Body of pancreas (tissue), 4 donors: ENCODE data around the gene GRIN2C. TPM values are rescaled to one million over a fixed set of nuclear protein-coding genes. Genes with fewer than 3 reads are reported as not detected.

Experiments
- ATAC-seq: fragments of 150-250 bp; one replicate; pipeline ENCODE4 v1.9.1; 2016
- DNase-seq, 4 donors: peaks; one replicate each; pipeline ENCODE4 v3.0.0-alpha.2; 2019
- H3K27ac ChIP-seq, 4 donors: fragments of 200-600 bp; sonication (generic); 1 replicate in 3 of 4; 2 replicates in 1 of 4; pipeline versions ENCODE4 v1.5.1 to v1.6.1; 2016 to 2019; ENCODE audit warnings: mild to moderate bottlenecking in 1 of 4, mixed read lengths in 1 of 4, moderate library complexity in 1 of 4
- H3K27me3 ChIP-seq, 2 donors: fragments of 200-600 bp; sonication (generic); one replicate each; pipeline ENCODE4 v1.6.0; 2016; ENCODE audit warnings: mild to moderate bottlenecking in 1 of 2
- H3K36me3 ChIP-seq, 2 donors: fragments of 200-600 bp; sonication (generic); replicated peaks in 1 of 2; 2 replicates each; pipeline ENCODE4 v1.5.1; 2016; ENCODE audit warnings: low read depth in 2 of 2; ENCODE audit not compliant: insufficient read depth in 1 of 2
- H3K4me1 ChIP-seq: fragments of 200-600 bp; sonication (generic); one replicate; pipeline ENCODE4 v1.6.0; 2016
- H3K4me3 ChIP-seq, 2 donors: fragments of 200-600 bp; sonication (generic); 1 replicate in 1 of 2; 2 replicates in 1 of 2; pipeline ENCODE4 v1.5.1; 2016 to 2019
- H3K9me3 ChIP-seq, 3 donors: fragments of 200-600 bp; sonication (generic); 1 replicate in 2 of 3; 2 replicates in 1 of 3; pipeline ENCODE4 v1.5.1; 2016
- POLR2A ChIP-seq, 3 donors: fragments of 450-650 bp; IDR thresholded peaks; one replicate each; pipeline ENCODE4 v1.6.1; 2016; ENCODE audit warnings: antibody characterized with exemption in 3 of 3, mild to moderate bottlenecking in 2 of 3
- WGBS, 2 donors: methylation state at CpG; one replicate each; pipeline ENCODE4 v1.1.5; 2017; 5-methylcytosine and 5-hydroxymethylcytosine counted together
- intact Hi-C: fragments of 100-400 bp; cut with DNase I; formaldehyde crosslinking; loops from one replicate; pipeline ENCODE4 v1.15.1; 2023
- total RNA-seq, 2 donors: library from RNA; depleted of rRNA; stranded (reverse); fragments of >200 nt; gene quantifications; one replicate each; pipeline ENCODE4 v1.1.0, GENCODE V29; 2016
- TF ChIP-seq, protein P1 (sequence below), 7 experiments: fragments of 450-650 bp in 4 of 7; fragments of 200-600 bp in 3 of 7; sonication (generic) in 3 of 7; IDR thresholded peaks; one replicate each; pipeline ENCODE4 v1.5.1; 2016 to 2019; ENCODE audit warnings: antibody characterized with exemption in 7 of 7

GRIN2C gene
- total RNA-seq, 2 donors from 2014 or later: not detected

DNA sequence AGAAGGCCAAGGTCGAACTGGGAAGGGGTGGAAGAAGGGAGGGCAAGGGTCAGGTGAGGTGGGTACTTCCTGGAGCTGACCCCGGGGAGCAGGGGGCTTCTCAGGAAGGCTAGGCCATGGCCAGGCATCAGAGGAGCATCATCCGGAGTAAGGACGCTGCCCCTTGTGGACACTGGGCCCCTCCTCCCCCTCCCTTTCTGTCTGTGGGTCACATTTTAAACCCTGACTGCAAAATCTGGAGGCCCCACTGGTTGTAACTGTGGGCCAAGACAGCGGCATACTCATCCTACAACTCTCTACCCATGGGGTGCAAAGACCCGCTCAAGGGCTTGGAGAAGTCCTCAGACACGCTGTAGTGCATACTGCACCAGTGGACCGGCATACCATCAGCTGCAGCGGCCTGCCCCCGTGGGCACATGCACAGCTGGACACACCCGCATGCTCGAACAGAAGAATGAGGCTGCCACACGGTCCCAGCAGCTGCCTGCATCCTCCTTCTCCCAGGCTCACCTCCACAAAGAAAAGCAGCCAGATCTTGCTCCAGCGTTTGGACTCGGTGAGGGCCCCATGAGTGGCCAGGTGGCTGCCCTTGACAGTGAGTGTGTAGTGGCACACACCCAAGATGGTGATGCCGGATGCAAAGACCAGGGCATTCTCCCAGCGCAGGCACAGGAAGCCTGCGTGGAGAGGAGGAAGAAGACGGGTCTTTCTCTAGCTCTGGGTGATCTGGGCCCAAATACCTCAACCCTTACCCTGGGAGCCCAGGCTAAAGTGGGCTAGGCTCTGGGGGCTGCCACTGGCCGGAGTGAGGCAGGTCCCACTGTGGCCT is 32.5 kb upstream of the GRIN2C start:
- Histone ChIP-seq H3K4me1 (peaks cover 18% of the 10 kb centered on the region), H3K36me3 (no peaks in the 10 kb centered on the region), H3K4me3 (no peak overlapping the region), H3K27me3 (no peaks in the 10 kb centered on the region), H3K27ac (no peak overlapping the region), H3K9me3 (no peaks in the 10 kb centered on the region)
- intact Hi-C loops: no loop called here
- WGBS, 2 donors: 49 to 63% methylated on average over 7 to 20 of the region's 20 CpGs
- peak; percentile 51 for ATAC-seq
- DNase-seq: peak in 3 of 4 donors; percentile 56 to 74 (median 65)
- TF ChIP-seq, protein P1, sequence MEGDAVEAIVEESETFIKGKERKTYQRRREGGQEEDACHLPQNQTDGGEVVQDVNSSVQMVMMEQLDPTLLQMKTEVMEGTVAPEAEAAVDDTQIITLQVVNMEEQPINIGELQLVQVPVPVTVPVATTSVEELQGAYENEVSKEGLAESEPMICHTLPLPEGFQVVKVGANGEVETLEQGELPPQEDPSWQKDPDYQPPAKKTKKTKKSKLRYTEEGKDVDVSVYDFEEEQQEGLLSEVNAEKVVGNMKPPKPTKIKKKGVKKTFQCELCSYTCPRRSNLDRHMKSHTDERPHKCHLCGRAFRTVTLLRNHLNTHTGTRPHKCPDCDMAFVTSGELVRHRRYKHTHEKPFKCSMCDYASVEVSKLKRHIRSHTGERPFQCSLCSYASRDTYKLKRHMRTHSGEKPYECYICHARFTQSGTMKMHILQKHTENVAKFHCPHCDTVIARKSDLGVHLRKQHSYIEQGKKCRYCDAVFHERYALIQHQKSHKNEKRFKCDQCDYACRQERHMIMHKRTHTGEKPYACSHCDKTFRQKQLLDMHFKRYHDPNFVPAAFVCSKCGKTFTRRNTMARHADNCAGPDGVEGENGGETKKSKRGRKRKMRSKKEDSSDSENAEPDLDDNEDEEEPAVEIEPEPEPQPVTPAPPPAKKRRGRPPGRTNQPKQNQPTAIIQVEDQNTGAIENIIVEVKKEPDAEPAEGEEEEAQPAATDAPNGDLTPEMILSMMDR (IDR thresholded peaks at IDR 0.05): no peak
- no peak for TF ChIP-seq POLR2A (IDR thresholded peaks at IDR 0.05)

DNA sequence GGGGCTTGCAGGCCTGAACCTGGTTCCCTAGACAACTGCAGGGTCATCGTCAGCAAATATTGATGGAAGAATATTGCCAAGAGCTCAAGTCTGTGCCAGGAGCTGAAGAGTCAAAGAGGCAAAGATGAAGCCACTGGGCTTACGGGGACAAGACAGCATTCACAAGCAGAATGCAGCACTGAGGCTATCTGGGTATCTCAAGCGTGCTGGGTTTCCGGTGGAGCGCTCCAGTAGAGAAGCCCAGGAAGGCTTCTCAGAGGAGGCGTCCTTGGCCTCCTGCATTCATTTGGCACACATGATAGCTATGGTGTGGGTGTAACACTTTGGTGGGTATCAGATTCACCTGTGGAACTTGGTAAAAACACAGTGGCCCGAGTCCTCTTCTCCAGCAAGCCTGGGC is 30.9 kb upstream of the GRIN2C start:
- WGBS, 2 donors: 87 to 91% methylated on average over 6 to 7 of the region's 7 CpGs
- TF ChIP-seq, protein P1 (IDR thresholded peaks at IDR 0.05): no peak
- TF ChIP-seq POLR2A (IDR thresholded peaks at IDR 0.05): no peak
- Histone ChIP-seq H3K9me3 (no peaks in the 10 kb centered on the region), H3K4me1 (peaks cover 18% of the 10 kb centered on the region), H3K4me3 (no peak overlapping the region), H3K27me3 (no peaks in the 10 kb centered on the region), H3K27ac (no peak overlapping the region), H3K36me3 (no peaks in the 10 kb centered on the region)
- no peak for ATAC-seq
- intact Hi-C loops: no loop called here
- DNase-seq: no peak

DNA sequence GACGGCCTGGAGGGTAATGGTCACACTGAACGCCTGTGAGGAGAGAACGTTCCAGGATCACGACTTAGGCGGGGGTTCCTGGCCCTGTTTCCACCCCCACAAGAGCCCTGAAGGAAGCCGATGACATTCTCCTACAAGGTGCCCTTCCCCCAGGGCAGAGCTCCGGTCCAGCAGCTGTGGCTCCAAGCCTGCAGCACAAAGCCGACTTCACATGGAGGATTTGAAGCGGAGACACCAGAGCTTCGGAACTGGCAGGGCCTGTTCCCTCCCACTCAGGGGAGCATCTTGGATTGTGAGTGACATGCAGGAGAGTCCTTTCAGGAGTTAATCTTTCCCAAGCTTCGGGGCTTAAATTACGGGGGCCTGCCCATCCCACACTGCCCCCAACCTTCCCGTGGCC is 28.8 kb upstream of the GRIN2C start:
- peaks cover 13% of the 10 kb centered on the region for H3K4me1 ChIP-seq
- intact Hi-C loops: no loop called here
- WGBS, 2 donors: 54% methylated on average over 11 to 13 of the region's 13 CpGs
- no peak overlapping the region for H3K27ac ChIP-seq
- DNase-seq (no peak), ATAC-seq (no peak)
- no peaks in the 10 kb centered on the region for H3K9me3 ChIP-seq
- TF ChIP-seq, protein P1 (IDR thresholded peaks at IDR 0.05): no peak
- TF ChIP-seq POLR2A (IDR thresholded peaks at IDR 0.05): no peak
- H3K4me3 ChIP-seq: no peak overlapping the region
- no peaks in the 10 kb centered on the region for H3K36me3 ChIP-seq
- H3K27me3 ChIP-seq: no peaks in the 10 kb centered on the region

DNA sequence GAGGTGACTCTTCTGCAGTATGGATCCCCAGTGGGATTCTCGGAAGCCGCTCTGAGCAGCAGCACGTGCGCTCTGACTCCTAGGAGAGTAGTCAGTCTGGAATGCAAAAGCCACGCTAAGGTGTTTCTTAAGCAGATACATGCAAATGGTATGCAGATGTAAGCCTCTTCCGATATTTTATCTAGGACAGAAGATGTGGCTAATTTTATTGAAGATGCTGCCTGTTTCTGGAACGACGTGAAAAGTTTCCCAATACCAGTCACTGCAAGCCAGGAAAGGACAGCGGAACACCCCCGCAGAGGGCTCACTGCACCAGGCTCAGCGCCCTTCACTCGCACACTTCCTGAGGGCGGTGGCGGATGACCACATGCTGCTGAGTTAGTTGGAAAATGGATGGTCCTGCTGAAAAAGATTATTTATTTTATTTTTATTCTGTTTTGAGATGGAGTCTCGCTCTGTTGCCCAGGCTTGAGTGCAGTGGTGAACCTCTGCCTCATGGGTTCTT is 23.6 kb upstream of the GRIN2C start:
- no peak overlapping the region for H3K4me3 ChIP-seq
- intact Hi-C loops: no loop called here
- DNase-seq: no peak
- no peaks in the 10 kb centered on the region for H3K36me3 ChIP-seq
- no peaks in the 10 kb centered on the region for H3K9me3 ChIP-seq
- ATAC-seq: no peak
- H3K4me1 ChIP-seq: peaks cover 5% of the 10 kb centered on the region
- H3K27ac ChIP-seq: no peak overlapping the region
- 64 to 90% methylated on average over 14 to 15 of the region's 15 CpGs for WGBS, 2 donors
- TF ChIP-seq, protein P1 (IDR thresholded peaks at IDR 0.05): no peak
- no peak for TF ChIP-seq POLR2A (IDR thresholded peaks at IDR 0.05)
- no peaks in the 10 kb centered on the region for H3K27me3 ChIP-seq
